ENCODE measurements around the gene CDK14.
"Not testable (repeated sequence)": the region's sequence is repeated elsewhere in the genome, so short reads cannot be mapped to it uniquely, and the experiment has no call there.

CDK14 gene

DNA sequence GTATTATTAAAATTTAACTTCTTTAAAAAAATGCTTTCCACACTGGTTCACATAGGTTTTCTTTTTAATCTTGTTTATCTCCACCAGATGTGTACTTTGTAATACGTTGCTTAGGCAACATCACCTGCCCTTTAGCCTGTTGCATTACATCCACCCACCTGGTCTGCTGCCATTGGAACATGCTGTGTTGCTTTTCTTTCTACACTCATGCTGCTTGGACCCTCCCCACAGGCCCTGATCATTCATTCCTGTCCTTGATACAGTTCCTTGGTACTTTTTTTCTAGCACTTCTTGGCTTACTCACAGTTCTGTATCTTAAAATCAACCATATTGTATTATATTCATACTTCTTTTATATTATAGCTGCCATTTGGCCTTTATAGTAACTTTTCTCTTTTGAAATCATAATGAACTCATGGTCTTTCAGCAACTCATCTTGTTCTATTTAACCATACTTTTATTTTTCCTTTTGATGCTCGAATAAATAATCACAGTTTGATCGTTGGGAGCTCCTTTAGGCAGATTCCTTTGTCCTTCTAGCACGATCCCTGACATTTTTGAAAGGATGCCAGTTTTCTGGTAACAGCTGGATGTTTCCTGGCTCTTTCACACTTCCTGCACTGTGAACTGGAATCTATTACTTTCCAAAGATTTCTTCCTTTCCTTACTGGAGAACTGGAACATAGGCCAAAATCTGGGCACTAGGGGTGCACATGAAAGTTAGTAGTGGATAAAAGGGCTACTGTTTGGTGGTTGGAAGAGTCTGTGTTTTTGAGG is 125.1 kb downstream of the CDK14 start:
- DNase-seq (ENCODE audit: low read depth): no peak

DNA sequence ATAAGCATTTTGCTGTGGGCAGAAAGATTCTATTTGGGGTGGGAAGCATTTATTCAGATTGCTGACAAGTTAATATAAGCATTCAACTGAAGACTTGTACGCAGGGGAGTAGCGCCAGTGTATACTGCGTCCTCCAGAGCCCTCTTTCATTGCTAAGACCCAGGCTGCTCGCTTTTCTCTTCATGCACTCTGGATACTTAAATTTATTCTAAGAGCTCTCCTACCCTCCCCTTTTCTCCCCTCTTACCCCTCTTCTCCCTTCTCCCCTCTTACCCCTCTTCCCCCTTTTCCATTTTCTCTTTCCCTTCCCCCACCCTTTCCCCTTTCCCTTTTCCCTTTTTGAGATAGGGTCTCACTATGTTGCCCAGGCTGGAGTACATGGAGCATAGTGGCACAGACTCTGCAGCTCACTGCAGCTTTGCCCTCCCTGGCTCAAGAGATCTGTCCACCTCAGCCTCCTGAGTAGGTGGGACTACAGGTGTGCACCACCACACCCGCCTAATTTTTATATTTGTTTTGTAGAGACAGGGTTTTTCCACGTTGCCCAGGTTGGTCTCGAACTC is 125.8 kb downstream of the CDK14 start:
- DNase-seq (ENCODE audit: low read depth): no peak

DNA sequence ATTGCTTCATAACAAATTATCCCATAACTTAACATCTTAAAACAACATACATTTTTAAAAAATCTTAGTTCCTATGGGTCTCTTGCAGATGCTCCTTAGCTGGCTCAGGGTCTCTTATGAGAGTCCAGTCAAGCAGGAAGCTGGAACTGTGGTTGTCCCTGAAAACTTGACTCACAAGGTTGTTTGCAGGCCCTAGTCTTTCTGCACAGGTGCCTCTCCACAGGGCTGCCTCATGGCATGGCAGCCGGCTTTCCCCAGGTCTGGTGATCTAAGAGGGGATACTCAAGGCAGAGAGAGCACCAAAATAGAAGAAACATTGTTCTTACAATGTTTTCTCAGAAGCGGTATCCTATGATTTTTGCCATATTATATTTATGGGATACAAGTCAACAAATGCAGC is 127.1 kb downstream of the CDK14 start:
- no peak for DNase-seq (ENCODE audit: low read depth)

DNA sequence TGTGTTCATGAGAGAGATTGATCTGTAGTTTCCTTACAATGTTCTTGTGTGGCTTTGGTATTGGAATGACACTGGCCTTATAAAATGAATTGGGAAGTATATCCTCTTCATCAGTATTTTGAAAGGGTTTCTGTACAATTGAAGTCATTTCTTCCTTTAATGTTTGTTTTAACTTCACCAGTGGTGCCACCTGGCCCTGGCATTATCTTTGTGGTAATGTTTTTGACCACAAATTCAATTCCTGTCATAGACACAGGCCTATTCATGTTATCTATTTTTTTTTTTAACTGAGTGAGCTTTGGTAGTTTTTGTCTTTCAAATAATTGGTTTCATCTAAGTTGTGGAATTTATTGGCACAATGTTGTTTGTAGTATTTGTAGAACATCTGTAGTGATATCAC is 127.7 kb downstream of the CDK14 start:
- no peak for DNase-seq (ENCODE audit: low read depth)

GRCh38 chr7:90726120-90726519 is 130.0 kb downstream of the CDK14 start:
- no peak for DNase-seq (ENCODE audit: low read depth)

GRCh38 chr7:90726623-90727022 is 130.5 kb downstream of the CDK14 start:
- no peak for DNase-seq (ENCODE audit: low read depth)

- no peak for DNase-seq (ENCODE audit: low read depth)
Observed at GRCh38 chr7:90727412-90727811, 131.3 kb downstream of the CDK14 start.

- DNase-seq (ENCODE audit: low read depth): no peak
Observed at GRCh38 chr7:90728568-90728967, 132.4 kb downstream of the CDK14 start.

DNA sequence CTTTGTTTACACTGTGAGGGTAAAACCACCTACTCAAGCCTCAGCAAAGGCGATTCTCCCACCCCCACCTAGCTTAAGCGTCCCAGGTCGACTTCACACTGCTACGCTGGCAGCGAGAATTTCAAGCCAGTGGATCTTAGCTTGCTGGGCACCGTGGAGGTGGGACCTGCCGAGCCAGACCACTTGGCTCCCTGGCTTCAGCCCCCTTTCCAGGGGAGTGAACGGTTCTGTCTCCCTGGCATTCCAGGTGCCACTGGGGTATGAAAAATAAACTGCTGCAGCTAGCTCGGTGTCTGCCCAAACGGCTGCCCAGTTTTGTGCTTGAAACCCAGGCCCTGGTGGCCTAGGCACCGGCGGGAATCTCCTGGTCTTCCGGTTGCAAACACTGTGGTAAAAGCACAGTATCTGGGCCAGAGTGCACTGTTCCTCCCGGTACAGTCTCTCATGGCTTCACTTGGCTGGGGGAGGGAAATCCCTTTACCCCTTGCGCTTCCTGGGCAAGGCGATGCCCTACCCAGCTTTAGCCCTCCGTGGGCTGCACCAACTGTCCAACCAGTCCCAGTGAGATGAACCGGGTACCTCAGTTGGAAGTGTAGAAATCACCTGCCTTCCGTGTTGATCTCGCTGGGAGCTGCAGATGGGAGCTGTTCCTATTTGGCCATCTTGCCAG is 139.6 kb downstream of the CDK14 start:
- not testable (repeated sequence) for DNase-seq (ENCODE audit: low read depth)

GRCh38 chr7:90736316-90736715 is 140.2 kb downstream of the CDK14 start:
- no peak for DNase-seq (ENCODE audit: low read depth)

DNA sequence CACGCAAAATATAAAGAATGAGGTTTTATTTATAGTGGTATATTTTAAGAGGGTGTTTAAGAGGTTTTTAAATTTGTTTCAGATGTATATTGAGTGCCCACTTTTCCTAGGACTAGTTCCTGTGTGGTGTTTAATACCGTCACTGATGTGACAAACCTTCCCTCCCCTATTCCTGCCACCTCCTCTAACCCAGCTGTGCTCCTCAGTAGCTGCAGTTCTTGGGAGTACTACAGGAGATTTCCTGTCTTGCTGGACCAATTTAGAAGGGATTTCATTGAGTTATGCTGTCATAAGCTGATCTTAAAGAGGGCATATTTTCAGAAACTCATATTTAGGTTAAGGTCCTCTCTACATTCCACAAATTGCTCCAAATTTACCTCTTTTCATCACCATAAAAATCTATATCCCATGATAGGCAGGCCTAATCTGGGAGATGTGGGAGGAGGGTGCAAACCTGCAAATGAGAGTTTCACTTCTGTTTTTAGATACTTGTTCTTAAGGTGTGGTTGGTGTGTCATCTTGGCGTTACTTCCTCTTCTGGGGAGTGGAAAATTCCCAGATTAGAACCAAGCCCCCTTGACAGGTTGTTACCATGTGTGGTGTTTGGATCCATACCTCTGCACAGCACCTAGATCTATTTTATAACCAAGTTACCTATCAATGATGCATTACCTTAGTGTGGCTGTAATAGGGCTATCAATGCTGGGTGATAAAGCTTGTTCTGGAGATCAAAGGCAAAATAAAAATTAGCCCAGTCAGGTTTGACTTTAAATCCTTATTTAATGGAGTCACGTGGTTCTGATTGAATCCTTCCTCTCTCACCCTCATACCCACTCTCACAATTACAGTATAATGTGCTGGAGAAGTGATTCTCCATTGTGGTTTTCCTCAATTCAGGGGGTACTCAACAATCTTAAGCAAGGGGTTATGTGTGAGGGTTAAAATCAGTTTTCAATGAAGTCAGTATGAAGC is 141.1 kb downstream of the CDK14 start:
- DNase-seq (ENCODE audit: low read depth): no peak

DNA sequence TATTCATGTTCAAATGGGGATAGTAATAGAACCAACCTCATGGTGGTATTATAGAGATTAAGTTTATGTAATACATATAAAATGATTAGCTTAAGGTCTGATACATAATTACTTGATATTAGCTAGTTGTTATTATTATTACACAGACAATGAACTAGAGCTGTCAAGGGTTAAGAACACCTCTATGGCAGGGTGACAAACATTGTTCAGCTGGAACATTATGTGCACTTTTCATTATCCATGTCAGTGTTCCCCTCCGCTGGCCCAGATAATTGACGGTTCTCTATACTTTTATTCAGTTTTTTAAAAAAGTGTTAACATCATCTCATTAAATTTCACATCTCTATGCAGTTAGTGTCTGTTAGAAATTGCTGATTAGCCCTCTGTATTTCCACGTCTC is 142.1 kb downstream of the CDK14 start:
- DNase-seq (ENCODE audit: low read depth): no peak

DNA sequence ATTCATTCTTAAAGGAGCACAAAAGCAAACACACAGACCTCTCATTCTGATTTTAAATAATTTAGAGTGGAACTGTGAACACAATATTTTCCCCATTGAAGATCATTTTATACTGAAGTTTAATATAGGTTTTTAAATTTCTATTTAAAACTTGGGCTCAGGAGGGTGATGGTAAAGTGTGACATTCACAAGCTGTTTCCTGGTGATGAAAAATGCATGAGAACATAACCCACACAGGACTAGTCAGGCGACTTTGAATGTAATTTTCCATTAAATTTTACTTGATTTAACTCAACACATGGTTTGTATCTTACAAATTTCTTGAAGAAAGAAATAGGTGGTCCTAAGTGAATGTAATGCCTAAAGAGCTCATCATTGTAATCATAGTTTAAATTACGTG is 143.6 kb downstream of the CDK14 start:
- no peak for DNase-seq (ENCODE audit: low read depth)

DNA sequence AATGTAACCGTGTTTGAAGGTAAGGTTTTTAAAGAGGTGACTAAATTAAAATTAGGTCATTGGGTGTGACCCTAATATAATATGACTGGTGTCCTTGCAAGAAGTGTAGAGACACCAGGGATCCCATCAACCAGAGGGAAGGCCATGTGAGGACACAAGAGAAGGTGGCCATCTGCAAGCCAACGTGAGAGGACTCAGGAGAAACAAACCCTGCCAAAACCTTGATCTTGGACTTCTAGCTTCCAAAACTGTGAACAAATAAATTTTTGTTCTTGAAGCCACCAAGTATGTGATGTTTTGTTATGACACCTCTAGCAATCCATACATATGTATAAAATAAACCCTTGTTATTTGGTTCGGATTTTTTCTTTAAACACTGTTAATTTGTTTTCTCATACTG is 144.3 kb downstream of the CDK14 start:
- DNase-seq (ENCODE audit: low read depth): no peak

DNA sequence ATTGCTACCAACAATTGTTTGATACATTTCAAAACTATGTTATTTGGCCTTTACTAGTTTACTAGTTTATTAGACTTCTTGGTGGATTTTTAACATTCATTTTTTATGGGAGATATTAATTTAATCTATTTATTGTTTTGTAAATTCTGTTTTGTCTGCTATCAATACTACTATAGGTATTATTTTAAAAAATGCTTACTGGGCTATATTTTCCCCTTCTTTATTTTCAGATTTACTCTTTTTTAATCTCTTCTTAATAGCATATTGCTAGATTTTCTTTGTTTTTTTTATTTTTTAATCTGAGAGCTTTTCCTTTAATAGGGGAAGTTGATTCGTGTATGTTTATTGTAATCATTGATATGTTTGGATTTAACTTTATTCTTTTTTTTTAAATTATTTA is 147.5 kb downstream of the CDK14 start:
- DNase-seq (ENCODE audit: low read depth): no peak

DNA sequence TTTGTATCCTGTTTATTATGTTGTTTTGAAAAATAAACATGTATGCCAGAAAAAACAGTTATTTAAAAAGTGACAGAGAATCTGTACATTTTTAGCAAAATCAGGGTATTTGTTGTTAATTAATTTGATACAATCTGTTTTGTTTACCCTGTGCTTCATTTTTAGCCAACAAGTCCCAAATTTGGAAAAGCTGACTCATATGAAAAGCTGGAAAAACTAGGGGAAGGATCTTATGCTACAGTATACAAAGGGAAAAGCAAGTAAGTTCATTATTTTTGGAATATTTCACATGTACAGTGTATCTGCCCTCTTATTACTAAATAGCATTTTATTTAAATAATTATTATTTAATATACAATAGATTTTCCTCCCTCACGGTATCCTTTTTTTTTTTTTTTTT is 151.4 kb downstream of the CDK14 start:
- DNase-seq (ENCODE audit: low read depth): no peak

DNA sequence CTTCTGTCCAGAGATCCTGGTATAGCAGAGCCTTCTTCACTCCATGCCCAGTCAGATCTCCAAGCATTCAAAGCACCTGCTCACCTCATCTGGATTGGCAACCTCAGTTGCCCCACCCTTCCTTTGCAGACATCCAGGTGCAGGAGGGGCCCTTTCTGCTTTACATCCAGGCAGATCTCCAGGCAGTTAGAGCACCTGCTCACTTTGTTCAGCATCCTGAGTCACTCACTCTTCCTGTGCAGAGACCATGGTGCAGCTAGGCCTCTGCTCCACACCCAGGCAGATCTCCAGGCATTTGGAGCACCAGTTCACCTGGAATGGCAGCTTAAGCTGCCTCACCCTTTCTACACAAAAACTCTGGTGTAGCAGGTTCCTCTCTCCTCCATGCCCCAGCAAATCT is 153.1 kb downstream of the CDK14 start:
- DNase-seq (ENCODE audit: low read depth): no peak

GRCh38 chr7:90749774-90750173 is 153.7 kb downstream of the CDK14 start:
- no peak for DNase-seq (ENCODE audit: low read depth)

DNA sequence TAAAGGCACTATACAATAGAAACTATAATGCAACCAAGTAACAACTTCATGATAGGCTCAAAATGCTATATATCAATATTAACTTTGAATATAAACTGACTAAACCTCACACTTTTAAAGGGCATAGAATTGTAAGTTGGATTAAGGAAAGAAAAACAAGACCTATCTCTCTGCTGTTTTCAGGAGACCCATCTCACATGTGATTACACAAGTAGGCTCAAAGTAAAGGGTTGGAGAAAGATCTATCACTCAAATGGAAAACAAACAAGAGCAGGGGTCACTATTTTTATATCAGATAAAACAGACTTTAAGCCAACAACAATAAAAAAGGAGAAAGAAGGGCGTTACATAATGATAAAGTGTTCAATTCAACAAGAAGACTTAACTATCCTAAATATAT is 155.5 kb downstream of the CDK14 start:
- no peak for DNase-seq (ENCODE audit: low read depth)

- DNase-seq (ENCODE audit: low read depth): no peak
Observed at GRCh38 chr7:90752051-90752450, 155.9 kb downstream of the CDK14 start.

DNA sequence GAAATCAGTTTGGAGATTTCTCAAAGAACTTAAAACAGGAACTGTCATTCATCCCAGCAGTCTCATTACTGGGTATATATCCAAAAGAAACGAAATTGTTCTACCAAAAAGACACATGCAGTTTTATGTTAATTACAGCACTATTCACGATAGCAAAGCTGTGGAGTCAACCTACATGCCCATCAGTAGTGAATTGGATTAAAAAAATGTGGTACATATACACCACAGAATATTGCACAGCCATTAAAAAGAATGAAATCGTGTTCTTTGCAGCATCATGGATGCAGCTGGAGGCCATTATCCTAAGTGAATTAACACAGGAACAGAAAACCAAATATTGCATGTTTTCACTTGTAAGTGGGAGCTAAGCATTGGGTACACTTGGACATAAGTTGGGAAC is 158.9 kb downstream of the CDK14 start:
- no peak for DNase-seq (ENCODE audit: low read depth)

- no peak for DNase-seq (ENCODE audit: low read depth)
Observed at GRCh38 chr7:90756366-90756765, 160.2 kb downstream of the CDK14 start.
